ENCODE measurements around the gene VPS13D. TPM values are rescaled to one million over a fixed set of nuclear protein-coding genes. Genes with fewer than 3 reads are reported as not detected.

Gene VPS13D
- polyA plus RNA-seq, 3 donors from 2014 or later, result 4.2 to 9.9 (median 6.6) TPM

DNA sequence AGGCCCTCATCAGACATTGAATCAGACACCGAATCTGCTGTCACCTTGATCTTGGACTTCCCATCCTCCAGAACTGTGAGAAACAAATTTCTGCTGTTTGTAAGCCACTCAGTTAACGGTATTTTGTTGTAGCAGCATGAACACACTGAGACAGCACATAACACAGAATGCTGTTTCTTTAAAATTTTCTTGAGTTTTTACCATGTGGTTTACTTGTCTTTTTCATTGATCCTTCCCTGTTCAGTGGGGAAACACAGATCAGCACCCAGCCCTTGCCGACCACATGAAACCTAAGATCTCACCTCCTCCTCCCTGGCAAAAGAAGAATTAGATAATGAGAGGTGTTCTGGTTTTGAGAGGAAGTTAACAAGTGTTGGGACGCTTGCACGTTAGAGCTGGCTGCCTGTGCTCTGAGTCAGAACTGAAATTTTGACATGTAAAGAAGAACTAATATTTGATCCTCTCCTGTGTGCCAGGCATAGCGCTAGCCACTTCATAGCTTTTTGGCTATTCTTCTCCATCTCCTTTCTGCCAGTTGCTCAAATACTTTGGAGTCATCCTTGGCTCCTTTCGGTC, 208.6 kb downstream of the VPS13D start:
- H3K27ac Mint-ChIP-seq, result peak overlapping the region; percentile 84 to 98 (median 94)
- H3K9me3 Mint-ChIP-seq, result no peaks in the 10 kb centered on the region
- H3K4me3 Mint-ChIP-seq, result peak overlapping the region; percentile 56 to 85 (median 76)
- DNase-seq, result peak; percentile 69 to 77 (median 71)
- peaks cover 96 to 97% of the 10 kb centered on the region in 2 donors for H3K4me1 Mint-ChIP-seq
- H3K36me3 Mint-ChIP-seq, result peaks cover 0 to 10% (median 10%) of the 10 kb centered on the region in 3 donors
- H3K27me3 Mint-ChIP-seq (ENCODE audit: low read depth in 3 of 3), result peaks cover 4 to 10% (median 9%) of the 10 kb centered on the region in 3 donors

GRCh38 chr1:12439073-12439472, 209.2 kb downstream of the VPS13D start:
- H3K4me1 Mint-ChIP-seq, result peaks cover 94 to 97% of the 10 kb centered on the region in 2 donors
- H3K4me3 Mint-ChIP-seq, result peak overlapping the region; percentile 56 to 85 (median 76)
- peak overlapping the region; percentile 84 to 98 (median 94) for H3K27ac Mint-ChIP-seq
- DNase-seq, result no peak
- H3K27me3 Mint-ChIP-seq (ENCODE audit: low read depth in 3 of 3), result peaks cover 2 to 6% (median 6%) of the 10 kb centered on the region in 3 donors
- H3K9me3 Mint-ChIP-seq, result no peaks in the 10 kb centered on the region
- H3K36me3 Mint-ChIP-seq, result peaks cover 0 to 12% (median 10%) of the 10 kb centered on the region in 3 donors

DNA sequence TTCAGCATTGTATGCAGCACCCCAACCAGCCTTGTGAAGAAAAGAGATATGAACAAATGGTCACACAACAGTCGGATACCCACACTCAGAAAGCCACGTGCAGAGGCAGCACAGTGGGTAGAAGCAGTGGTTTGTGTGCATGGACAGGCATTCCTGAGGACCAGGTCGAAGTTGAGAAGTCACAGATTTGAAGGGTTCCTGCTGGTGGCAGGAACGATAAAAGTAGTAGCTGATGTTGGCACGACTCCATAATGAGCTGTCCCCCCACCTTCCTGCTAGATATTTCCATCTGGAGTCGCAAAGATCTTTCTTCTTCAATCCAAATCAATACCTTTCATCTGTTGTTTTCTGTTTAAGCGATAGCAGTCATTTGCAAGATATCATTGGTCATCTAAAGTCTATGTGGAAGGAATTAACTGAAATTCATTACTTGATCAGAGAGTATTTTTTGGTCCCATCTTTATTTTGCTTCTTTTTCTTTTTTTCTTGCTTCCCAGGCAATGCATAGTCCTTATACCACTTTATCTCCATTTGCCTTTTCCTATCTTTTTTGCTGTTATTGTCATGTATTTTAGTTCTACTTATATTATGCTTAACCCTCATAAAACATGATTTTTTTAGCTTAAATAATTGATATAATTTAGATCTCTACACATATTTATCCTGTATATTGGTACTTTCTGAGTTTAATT, 211.7 kb downstream of the VPS13D start:
- Mint-ChIP-seq H3K27ac (peak overlapping the region; percentile 62 to 81 (median 78)), H3K36me3 (peaks cover 3 to 19% (median 18%) of the 10 kb centered on the region in 3 donors), H3K27me3 (ENCODE audit: low read depth in 3 of 3) (peaks cover 0 to 2% (median 2%) of the 10 kb centered on the region in 3 donors), H3K4me3 (peak overlapping the region in 4 of 5 donors; percentile 22 to 51 (median 41)), H3K4me1 (peaks cover 87 to 91% of the 10 kb centered on the region in 2 donors), H3K9me3 (no peaks in the 10 kb centered on the region)
- no peak for DNase-seq

GRCh38 chr1:12442217-12442616, 212.4 kb downstream of the VPS13D start:
- peak overlapping the region in 1 of 5 donors; percentile 10 for H3K4me3 Mint-ChIP-seq
- H3K27ac Mint-ChIP-seq, result peak overlapping the region; percentile 64 to 78 (median 74)
- H3K27me3 Mint-ChIP-seq (ENCODE audit: low read depth in 3 of 3), result peaks cover 0 to 2% (median 0%) of the 10 kb centered on the region in 3 donors
- DNase-seq, result no peak
- no peaks in the 10 kb centered on the region for H3K9me3 Mint-ChIP-seq
- H3K36me3 Mint-ChIP-seq, result peaks cover 3 to 23% (median 19%) of the 10 kb centered on the region in 3 donors
- H3K4me1 Mint-ChIP-seq, result peaks cover 85 to 87% of the 10 kb centered on the region in 2 donors

DNA sequence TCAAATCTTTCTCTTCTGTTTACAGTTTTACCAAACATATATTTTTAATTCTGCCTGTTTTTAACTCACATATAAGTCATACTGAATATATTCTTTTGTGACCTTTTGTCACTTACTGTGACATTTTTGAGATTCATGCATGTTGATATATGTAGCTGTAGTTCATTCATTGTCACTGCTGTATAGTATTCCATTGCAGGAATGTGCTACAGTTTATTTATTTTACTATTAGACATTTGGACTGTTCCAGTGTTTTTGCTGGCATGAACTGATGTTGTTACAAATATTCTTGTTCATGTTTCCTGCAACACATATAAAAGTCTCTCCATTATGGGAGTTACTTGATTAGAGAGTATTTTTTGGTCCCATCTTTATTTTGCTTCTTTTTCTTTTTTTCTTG, 213.3 kb downstream of the VPS13D start:
- H3K27me3 Mint-ChIP-seq (ENCODE audit: low read depth in 3 of 3), result peaks cover 0 to 2% (median 0%) of the 10 kb centered on the region in 3 donors
- peaks cover 3 to 23% (median 19%) of the 10 kb centered on the region in 3 donors for H3K36me3 Mint-ChIP-seq
- H3K4me3 Mint-ChIP-seq, result peak overlapping the region in 3 of 5 donors; percentile 21 to 49 (median 22)
- DNase-seq, result no peak
- peaks cover 81 to 86% of the 10 kb centered on the region in 2 donors for H3K4me1 Mint-ChIP-seq
- no peaks in the 10 kb centered on the region for H3K9me3 Mint-ChIP-seq
- H3K27ac Mint-ChIP-seq, result peak overlapping the region; percentile 46 to 78 (median 68)

GRCh38 chr1:12444329-12444841, 214.6 kb downstream of the VPS13D start:
- Mint-ChIP-seq H3K36me3 (peaks cover 3 to 23% (median 19%) of the 10 kb centered on the region in 3 donors), H3K27ac (peak overlapping the region in 5 of 6 donors; percentile 27 to 74 (median 37)), H3K4me3 (no peak overlapping the region), H3K4me1 (peaks cover 81 to 86% of the 10 kb centered on the region in 2 donors), H3K9me3 (no peaks in the 10 kb centered on the region), H3K27me3 (ENCODE audit: low read depth in 3 of 3) (peaks cover 0 to 5% (median 2%) of the 10 kb centered on the region in 3 donors)
- no peak for DNase-seq

DNA sequence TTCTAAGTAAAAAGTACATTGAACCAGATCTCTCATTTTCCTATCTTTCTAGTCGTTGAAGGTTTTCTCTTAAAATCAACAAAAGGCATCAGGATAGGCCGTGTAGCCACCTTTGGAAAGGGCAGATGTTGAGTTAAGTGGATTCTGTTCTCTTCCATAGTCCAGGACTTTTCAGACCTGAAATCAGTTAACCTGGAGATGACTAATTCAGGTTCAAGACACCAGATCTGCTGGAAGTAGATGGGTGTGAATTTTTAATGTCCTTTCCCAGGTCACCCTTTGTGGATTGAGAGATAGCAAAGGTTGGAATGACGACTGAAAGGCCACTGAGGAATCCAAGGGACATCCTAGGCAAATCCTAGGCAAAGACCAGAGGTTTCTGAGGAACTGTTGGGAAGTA, 215.4 kb downstream of the VPS13D start:
- peaks cover 81 to 86% of the 10 kb centered on the region in 2 donors for H3K4me1 Mint-ChIP-seq
- DNase-seq, result no peak
- no peak overlapping the region for H3K4me3 Mint-ChIP-seq
- peaks cover 0 to 5% (median 0%) of the 10 kb centered on the region in 3 donors for H3K27me3 Mint-ChIP-seq (ENCODE audit: low read depth in 3 of 3)
- no peaks in the 10 kb centered on the region for H3K9me3 Mint-ChIP-seq
- H3K36me3 Mint-ChIP-seq, result peaks cover 3 to 19% (median 17%) of the 10 kb centered on the region in 3 donors
- peak overlapping the region in 1 of 6 donors; percentile 30 for H3K27ac Mint-ChIP-seq

- Mint-ChIP-seq H3K4me3 (no peak overlapping the region), H3K9me3 (no peaks in the 10 kb centered on the region), H3K27me3 (ENCODE audit: low read depth in 3 of 3) (peaks cover 0 to 5% (median 0%) of the 10 kb centered on the region in 3 donors), H3K4me1 (peaks cover 83 to 88% of the 10 kb centered on the region in 2 donors), H3K36me3 (peaks cover 3 to 17% (median 15%) of the 10 kb centered on the region in 3 donors), H3K27ac (peak overlapping the region in 2 of 6 donors; percentile 17 to 18)
- no peak for DNase-seq
Observed at GRCh38 chr1:12446593-12446992, 216.8 kb downstream of the VPS13D start.

DNA sequence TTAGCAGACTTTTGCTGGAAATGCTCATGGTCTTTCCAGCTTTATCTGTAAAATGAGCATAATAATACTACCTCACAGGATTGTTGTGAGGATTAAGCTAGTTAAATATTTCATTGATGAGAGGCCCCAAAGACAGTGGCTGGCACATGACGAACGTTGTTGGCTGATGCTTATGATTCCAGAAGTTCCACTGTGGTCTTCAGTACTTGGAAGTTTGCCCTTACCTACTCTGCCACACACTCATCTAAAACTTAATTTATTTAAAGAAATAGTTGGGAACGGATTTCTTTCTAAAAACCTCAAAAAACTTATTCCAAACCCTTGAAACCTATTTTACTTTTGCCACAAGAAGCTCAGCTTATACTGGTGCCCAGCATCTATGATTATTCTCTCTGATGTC, 217.5 kb downstream of the VPS13D start:
- Mint-ChIP-seq H3K4me1 (peaks cover 85 to 89% of the 10 kb centered on the region in 2 donors), H3K9me3 (no peaks in the 10 kb centered on the region), H3K27me3 (ENCODE audit: low read depth in 3 of 3) (peaks cover 0 to 6% (median 0%) of the 10 kb centered on the region in 3 donors), H3K27ac (peak overlapping the region in 1 of 6 donors; percentile 98), H3K36me3 (peaks cover 3 to 21% (median 15%) of the 10 kb centered on the region in 3 donors), H3K4me3 (no peak overlapping the region)
- no peak for DNase-seq

DNA sequence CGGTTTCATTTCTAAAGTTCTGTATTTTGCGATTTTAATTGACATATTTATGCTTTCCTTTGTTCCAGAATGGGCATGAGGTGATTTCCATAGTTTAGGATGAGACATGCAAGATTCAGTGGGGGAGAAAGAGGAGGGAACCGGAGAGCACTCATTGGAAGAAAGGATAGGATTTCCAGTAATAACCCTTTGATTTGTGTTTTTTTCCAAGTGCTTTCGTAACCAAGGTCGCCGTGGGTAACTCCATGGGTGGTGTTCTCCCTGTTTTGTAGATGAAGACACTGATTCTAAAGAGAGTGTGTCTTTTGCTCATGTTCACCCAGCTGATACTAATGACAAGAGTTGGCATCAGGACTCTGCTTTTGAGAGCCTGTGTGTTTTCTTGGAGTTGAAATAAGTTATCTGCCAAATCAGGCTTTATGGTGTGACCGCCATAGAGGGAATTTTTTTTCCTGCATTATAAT, 218.1 kb downstream of the VPS13D start:
- H3K27ac Mint-ChIP-seq, result peak overlapping the region in 5 of 6 donors; percentile 94 to 98 (median 96)
- H3K4me3 Mint-ChIP-seq, result peak overlapping the region in 2 of 5 donors; percentile 36 to 43
- peaks cover 85 to 89% of the 10 kb centered on the region in 2 donors for H3K4me1 Mint-ChIP-seq
- no peaks in the 10 kb centered on the region for H3K9me3 Mint-ChIP-seq
- H3K27me3 Mint-ChIP-seq (ENCODE audit: low read depth in 3 of 3), result peaks cover 0 to 6% (median 0%) of the 10 kb centered on the region in 3 donors
- DNase-seq, result no peak
- peaks cover 3 to 23% (median 19%) of the 10 kb centered on the region in 3 donors for H3K36me3 Mint-ChIP-seq

DNA sequence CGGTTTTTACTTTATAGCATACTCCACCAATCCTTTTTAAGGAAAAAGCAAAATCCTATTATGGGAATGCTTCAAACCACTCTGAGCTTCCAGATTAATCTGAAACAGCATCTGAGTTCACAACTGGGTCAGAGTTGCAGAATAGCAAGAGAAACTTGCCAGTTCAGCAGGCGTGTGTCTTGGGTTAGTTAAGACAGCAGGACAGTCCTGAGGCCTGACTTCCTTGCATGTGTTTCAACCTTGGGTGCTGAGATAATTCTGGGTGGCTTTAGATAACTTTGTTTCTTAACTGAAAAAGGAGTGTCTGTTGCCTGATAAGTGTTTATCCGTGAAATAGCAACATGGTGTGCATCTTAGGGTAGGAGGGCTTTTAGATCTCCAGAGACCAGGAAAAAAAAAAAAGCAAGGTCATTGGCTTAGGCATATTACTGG, 218.9 kb downstream of the VPS13D start:
- H3K27ac Mint-ChIP-seq, result peak overlapping the region; percentile 94 to 98 (median 96)
- peaks cover 85 to 89% of the 10 kb centered on the region in 2 donors for H3K4me1 Mint-ChIP-seq
- peaks cover 0 to 6% (median 0%) of the 10 kb centered on the region in 3 donors for H3K27me3 Mint-ChIP-seq (ENCODE audit: low read depth in 3 of 3)
- H3K9me3 Mint-ChIP-seq, result no peaks in the 10 kb centered on the region
- H3K4me3 Mint-ChIP-seq, result peak overlapping the region; percentile 74 to 97 (median 87)
- DNase-seq, result no peak
- peaks cover 3 to 21% (median 14%) of the 10 kb centered on the region in 3 donors for H3K36me3 Mint-ChIP-seq

DNA sequence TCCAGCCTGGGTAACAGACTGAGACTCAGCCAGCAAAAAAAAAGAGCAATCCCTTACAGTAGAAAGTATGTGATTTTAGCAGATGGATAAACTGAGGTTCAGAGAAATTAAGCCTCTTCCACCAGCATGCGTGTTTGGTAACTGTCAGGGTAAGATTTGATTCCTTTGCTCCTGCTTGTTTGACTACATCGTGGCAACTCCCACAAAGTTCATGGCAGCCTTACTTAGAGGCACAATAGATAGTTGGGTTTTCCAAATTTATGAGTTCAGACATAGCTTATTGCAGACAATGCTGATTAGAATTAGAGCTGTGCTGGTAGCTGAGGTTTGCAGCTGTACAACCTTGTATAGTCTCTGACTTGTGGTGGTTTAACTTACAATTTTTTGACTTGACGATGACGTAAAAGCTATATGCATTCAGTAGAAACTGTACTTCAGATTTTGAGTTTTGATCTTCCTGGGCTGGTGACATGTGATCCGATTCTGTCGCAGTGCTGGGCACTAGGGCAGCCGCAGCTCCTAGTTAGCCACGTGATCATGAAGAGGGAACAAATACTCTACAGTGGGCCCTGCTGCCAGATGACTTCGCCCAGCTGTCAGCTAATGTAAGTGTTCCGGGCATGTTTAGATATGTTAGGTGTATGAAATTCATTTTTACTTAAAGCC, 220.4 kb downstream of the VPS13D start:
- Mint-ChIP-seq H3K27me3 (ENCODE audit: low read depth in 3 of 3) (peaks cover 0 to 6% (median 0%) of the 10 kb centered on the region in 3 donors), H3K4me1 (peaks cover 91 to 92% of the 10 kb centered on the region in 2 donors), H3K9me3 (no peaks in the 10 kb centered on the region), H3K4me3 (peak overlapping the region; percentile 74 to 97 (median 87)), H3K36me3 (peaks cover 3 to 20% (median 17%) of the 10 kb centered on the region in 3 donors), H3K27ac (peak overlapping the region; percentile 94 to 98 (median 96))
- peak in 1 of 3 donors; percentile 24 for DNase-seq
